ENCODE results near the gene NDUFAF2. TPM values are rescaled to one million over a fixed set of nuclear protein-coding genes. Genes with fewer than 3 reads are reported as not detected.

The NDUFAF2 gene
- total RNA-seq, 1 donor from 2014 or later: 13.9 TPM

DNA sequence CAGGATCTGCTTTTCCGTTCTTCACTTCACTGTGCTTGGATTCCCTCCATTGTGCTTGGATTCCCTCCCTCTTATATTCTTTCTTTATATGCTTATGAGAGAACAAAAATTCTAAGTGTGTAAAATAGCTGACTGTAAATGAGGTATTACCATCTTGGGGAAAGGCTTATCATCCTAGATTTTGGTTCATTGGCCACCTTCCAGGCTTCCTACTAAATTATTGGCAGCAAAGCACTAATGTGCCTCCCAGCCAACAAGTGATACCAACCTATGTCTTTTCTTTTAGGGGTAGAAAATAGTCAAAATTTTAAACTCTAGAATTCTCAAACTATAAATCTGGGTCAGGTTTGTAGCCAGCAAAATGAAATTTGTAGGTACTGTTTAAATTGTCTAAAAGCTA is 52.7 kb downstream of the NDUFAF2 start:
- Mint-ChIP-seq H3K27me3 (ENCODE audit: unreplicated experiment) (no peaks in the 10 kb centered on the region), H3K4me1 (ENCODE audit: unreplicated experiment) (no peaks in the 10 kb centered on the region), H3K27ac (ENCODE audit: unreplicated experiment) (no peak overlapping the region), H3K9me3 (ENCODE audit: unreplicated experiment) (no peaks in the 10 kb centered on the region), H3K4me3 (ENCODE audit: unreplicated experiment) (no peak overlapping the region), H3K36me3 (ENCODE audit: low read depth, unreplicated experiment) (peaks cover 10% of the 10 kb centered on the region)
- DNase-seq (ENCODE audit: low spot score): no peak
- TF ChIP-seq, protein P1, sequence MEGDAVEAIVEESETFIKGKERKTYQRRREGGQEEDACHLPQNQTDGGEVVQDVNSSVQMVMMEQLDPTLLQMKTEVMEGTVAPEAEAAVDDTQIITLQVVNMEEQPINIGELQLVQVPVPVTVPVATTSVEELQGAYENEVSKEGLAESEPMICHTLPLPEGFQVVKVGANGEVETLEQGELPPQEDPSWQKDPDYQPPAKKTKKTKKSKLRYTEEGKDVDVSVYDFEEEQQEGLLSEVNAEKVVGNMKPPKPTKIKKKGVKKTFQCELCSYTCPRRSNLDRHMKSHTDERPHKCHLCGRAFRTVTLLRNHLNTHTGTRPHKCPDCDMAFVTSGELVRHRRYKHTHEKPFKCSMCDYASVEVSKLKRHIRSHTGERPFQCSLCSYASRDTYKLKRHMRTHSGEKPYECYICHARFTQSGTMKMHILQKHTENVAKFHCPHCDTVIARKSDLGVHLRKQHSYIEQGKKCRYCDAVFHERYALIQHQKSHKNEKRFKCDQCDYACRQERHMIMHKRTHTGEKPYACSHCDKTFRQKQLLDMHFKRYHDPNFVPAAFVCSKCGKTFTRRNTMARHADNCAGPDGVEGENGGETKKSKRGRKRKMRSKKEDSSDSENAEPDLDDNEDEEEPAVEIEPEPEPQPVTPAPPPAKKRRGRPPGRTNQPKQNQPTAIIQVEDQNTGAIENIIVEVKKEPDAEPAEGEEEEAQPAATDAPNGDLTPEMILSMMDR (IDR thresholded peaks at IDR 0.05; ENCODE audit: unreplicated experiment): no peak

DNA sequence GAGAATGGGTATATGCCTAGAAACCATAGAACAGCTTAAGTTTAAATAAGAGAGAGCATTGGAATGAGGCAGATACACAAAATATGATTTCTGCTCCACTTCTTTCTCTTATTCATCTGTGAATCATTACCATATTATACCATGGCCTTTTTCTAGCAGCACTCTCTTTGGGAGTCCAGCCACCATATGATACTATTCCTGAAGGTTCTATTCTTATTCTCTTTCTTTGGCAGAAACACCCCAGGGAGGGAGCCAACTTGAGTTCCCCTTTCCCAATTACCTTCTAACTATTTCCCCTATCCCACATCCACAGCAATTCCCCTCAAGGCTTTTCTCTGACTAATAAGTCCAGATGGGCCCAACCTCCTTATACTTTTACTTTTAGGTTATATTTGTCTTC is 55.9 kb downstream of the NDUFAF2 start:
- TF ChIP-seq, protein P1 (IDR thresholded peaks at IDR 0.05; ENCODE audit: unreplicated experiment): no peak
- DNase-seq (ENCODE audit: low spot score): no peak
- Mint-ChIP-seq H3K9me3 (ENCODE audit: unreplicated experiment) (no peaks in the 10 kb centered on the region), H3K36me3 (ENCODE audit: low read depth, unreplicated experiment) (no peaks in the 10 kb centered on the region), H3K4me3 (ENCODE audit: unreplicated experiment) (no peak overlapping the region), H3K27ac (ENCODE audit: unreplicated experiment) (no peak overlapping the region), H3K27me3 (ENCODE audit: unreplicated experiment) (no peaks in the 10 kb centered on the region), H3K4me1 (ENCODE audit: unreplicated experiment) (no peaks in the 10 kb centered on the region)

DNA sequence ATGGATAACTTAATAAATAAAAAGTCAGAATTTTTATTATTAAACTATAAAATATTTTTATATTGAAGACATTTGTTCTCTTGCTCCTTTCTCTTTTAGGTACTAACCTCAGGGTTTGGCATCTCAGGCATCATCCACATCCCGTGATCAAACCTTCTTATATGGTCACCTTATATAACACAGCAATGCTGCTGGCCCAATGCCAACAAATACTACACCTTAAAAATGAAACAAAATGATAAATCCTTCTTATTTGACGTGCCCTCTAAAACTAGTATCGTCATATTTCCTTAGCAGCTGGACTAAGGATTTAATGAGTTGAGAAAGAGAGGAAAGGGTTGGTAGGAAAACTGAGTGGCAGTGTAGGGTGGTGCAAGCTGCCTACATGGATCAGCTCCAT is 56.6 kb downstream of the NDUFAF2 start:
- no peaks in the 10 kb centered on the region for H3K9me3 Mint-ChIP-seq (ENCODE audit: unreplicated experiment)
- no peaks in the 10 kb centered on the region for H3K36me3 Mint-ChIP-seq (ENCODE audit: low read depth, unreplicated experiment)
- no peak overlapping the region for H3K4me3 Mint-ChIP-seq (ENCODE audit: unreplicated experiment)
- H3K27ac Mint-ChIP-seq (ENCODE audit: unreplicated experiment): no peak overlapping the region
- TF ChIP-seq, protein P1 (IDR thresholded peaks at IDR 0.05; ENCODE audit: unreplicated experiment): no peak
- DNase-seq (ENCODE audit: low spot score): no peak
- H3K27me3 Mint-ChIP-seq (ENCODE audit: unreplicated experiment): no peaks in the 10 kb centered on the region
- no peaks in the 10 kb centered on the region for H3K4me1 Mint-ChIP-seq (ENCODE audit: unreplicated experiment)

DNA sequence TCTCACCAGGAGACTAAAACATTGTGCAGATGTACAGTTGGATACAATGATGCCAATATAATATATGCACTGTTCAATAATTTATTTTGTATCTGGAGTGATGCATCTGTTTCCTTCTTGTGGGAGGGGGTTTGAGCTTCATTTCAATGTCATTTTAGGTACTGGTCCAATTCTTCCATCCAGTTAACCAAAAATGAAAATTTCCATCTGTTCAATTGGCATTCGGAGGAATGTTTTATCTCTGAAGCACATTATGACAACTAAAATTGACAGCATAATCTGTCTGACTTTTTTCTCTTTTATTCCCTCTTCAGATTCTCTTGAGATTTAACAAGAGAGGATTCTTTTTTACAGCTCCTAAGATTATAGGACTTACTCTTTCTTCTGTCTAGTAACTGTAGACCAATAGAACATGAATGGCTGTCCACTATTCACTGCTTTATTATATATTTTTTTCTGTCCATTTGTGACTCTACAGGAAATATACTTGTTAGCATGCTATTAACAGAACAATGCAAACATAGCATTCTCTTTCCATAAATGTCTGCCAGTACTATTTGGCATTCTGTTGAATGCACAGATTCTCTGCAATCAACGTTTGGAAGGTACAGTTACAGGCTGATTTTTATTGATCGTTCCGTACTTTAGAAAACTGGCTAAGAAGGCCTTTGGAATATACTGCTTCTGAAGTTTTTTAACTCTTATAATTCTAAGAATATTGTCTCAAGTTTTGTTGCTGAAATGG is 57.8 kb downstream of the NDUFAF2 start:
- Mint-ChIP-seq H3K4me3 (ENCODE audit: unreplicated experiment) (no peak overlapping the region), H3K27me3 (ENCODE audit: unreplicated experiment) (no peaks in the 10 kb centered on the region), H3K4me1 (ENCODE audit: unreplicated experiment) (no peaks in the 10 kb centered on the region), H3K27ac (ENCODE audit: unreplicated experiment) (no peak overlapping the region), H3K9me3 (ENCODE audit: unreplicated experiment) (no peaks in the 10 kb centered on the region), H3K36me3 (ENCODE audit: low read depth, unreplicated experiment) (no peaks in the 10 kb centered on the region)
- no peak for DNase-seq (ENCODE audit: low spot score)
- TF ChIP-seq, protein P1 (IDR thresholded peaks at IDR 0.05; ENCODE audit: unreplicated experiment): no peak

DNA sequence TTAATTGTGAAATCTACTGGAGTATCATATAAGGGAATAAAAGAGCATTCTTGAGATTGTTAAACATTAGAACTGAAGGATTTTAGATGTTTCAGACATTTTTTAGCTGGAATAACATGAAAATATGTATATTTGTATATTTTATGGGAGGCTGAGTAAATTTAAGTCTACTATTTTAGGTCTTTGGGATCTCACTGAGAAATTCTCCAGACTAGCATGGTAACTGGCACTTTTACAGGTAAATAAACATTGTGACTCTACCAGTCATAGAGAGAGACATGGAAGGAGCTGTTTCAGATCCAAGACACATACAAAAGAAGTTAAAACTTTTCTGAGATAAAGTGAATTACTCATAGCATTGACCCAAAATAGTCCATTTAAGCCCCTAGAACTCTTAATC is 59.4 kb downstream of the NDUFAF2 start:
- no peaks in the 10 kb centered on the region for H3K9me3 Mint-ChIP-seq (ENCODE audit: unreplicated experiment)
- no peak for DNase-seq (ENCODE audit: low spot score)
- no peaks in the 10 kb centered on the region for H3K36me3 Mint-ChIP-seq (ENCODE audit: low read depth, unreplicated experiment)
- H3K27me3 Mint-ChIP-seq (ENCODE audit: unreplicated experiment): no peaks in the 10 kb centered on the region
- TF ChIP-seq, protein P1 (IDR thresholded peaks at IDR 0.05; ENCODE audit: unreplicated experiment): no peak
- H3K27ac Mint-ChIP-seq (ENCODE audit: unreplicated experiment): no peak overlapping the region
- H3K4me1 Mint-ChIP-seq (ENCODE audit: unreplicated experiment): no peaks in the 10 kb centered on the region
- H3K4me3 Mint-ChIP-seq (ENCODE audit: unreplicated experiment): no peak overlapping the region

All from endothelial cell (in vitro differentiated cells).